GM18873 (cell line): ENCODE measurements around the gene PDE4D.
"Not testable (repeated sequence)": the region's sequence is repeated elsewhere in the genome, so short reads cannot be mapped to it uniquely, and the experiment has no call there.

Experiments
- ATAC-seq: cut with Tn5 transposase; IDR thresholded peaks from one replicate; pipeline ENCODE4 v1.9.1; 2021; ENCODE audit warnings: mild to moderate bottlenecking, moderate library complexity, moderate number of reproducible peaks; ENCODE audit not compliant: unreplicated experiment, low FRiP score

Gene PDE4D

DNA sequence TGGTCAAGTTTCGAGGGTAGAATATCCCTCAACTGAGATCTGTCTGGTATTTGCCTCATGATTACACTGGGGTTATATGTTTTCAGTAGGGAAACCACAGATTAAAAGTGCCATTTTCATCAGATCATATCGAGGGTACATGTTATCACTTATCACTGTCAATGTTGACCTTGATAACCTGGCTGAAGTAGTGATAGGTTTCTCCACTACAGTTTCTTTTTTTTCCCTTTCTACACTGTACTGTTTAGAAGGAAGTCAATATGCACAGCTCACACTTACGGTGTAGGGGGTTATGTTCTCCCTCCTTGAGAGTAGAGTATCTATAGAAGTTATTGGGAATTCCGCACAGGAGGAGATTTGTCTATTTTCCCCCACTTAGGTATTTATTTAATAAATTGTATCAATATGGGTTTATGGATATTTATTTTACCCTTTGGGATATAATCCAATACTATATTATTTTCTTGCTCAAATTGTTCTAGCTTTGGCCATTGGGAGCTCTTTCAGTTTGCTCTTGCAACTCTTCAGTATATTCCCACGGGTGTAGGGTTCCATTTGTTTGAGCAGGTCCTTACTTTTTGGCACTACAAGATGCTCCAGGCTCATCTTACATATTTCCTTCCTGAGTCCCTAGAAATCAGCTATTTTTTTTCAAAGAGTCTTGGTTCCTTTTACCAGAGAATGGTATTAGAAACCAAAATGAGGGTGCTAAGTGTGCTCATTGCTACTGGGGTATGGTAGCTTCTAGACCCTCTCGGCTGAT lies 866.2 kb downstream of the PDE4D start:
- ATAC-seq, result no peak

- ATAC-seq, result no peak
These were observed 867.8 kb downstream of the PDE4D start for GRCh38 chr5:59025734-59026133.

- ATAC-seq, result no peak
These were observed 871.5 kb downstream of the PDE4D start for GRCh38 chr5:59021837-59022514.

GRCh38 chr5:59021286-59021673 lies 872.2 kb downstream of the PDE4D start:
- no peak for ATAC-seq

DNA sequence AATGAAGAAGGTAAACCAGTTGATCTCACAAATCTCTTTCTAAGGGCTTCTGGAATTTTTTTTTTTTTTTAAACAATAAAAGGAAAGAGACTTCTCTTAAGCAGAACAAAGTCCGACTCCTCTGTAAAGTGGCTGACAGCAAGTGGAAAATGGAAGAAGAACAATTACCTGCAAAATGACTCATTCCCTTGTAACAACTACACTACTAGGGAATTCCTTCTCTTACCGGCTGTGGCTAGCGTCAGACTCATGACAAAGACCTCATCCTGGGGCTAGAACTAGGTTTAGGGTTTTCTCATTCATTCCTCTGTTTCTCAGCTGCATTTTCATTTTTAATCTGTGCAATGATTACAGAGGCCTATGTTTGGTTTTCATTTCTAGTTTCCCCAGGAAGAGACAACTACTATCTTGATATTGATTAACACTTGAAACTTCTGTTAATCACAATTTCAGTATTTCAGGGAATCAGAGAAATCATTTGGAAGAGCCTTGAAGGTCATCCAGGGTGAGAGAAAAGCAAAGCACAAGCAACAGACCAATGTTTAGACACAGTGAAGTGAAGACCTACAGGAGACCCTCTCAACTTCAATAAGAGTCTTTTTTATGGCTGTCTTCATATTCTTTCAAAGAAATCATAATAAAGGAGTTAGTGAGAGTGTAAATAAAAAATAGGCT lies 872.8 kb downstream of the PDE4D start:
- no peak for ATAC-seq

DNA sequence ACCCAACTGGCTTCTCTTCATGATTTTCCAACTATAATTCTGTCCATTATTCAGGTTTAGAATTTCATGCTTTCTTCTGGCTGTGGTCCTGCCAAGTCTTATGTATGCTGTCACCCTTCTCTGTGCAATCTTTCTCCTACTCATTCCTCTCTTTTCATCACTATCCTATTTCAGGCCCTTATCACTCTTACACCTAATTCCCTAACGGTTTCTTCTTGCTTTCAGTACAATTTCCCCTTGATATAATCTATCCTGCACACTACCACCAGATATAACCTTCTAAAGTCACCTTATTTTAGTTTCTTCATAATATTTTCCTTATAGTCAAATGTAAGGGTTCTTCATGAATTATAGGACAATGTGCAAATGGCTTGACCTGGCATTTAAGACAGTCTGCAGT lies 874.4 kb downstream of the PDE4D start:
- no peak for ATAC-seq

GRCh38 chr5:59016925-59017324 lies 876.6 kb downstream of the PDE4D start:
- ATAC-seq, result no peak

DNA sequence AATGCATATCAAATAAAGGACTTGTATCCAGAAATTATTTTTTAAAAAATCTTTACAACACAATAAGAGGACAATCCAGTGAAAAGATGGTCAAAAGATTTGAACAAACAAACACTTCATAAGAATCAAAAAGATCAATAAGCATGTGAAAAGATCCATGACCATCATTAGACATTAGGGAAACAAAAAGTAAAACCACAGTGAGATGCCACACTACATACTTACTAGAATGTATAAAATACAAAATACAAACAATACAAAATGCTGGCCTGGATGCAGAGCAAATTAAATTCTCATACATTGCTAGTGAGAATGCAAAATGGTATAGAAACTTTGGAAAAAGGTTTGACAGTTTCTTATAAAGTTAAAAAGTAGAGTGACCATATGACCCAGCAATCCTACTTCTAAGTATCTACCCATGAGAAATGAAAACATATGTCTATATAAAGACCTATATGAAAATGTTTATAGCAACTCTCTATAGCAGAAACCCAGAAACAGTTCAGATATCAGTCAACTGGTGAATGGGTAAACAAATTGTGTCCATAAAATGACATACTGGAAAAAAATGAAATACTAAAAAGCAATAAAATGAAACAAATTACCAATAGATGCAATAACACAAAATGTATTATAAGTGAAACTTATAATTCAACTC lies 884.6 kb downstream of the PDE4D start:
- no peak for ATAC-seq

- no peak for ATAC-seq
These were observed 886.0 kb downstream of the PDE4D start for GRCh38 chr5:59007460-59008063.

DNA sequence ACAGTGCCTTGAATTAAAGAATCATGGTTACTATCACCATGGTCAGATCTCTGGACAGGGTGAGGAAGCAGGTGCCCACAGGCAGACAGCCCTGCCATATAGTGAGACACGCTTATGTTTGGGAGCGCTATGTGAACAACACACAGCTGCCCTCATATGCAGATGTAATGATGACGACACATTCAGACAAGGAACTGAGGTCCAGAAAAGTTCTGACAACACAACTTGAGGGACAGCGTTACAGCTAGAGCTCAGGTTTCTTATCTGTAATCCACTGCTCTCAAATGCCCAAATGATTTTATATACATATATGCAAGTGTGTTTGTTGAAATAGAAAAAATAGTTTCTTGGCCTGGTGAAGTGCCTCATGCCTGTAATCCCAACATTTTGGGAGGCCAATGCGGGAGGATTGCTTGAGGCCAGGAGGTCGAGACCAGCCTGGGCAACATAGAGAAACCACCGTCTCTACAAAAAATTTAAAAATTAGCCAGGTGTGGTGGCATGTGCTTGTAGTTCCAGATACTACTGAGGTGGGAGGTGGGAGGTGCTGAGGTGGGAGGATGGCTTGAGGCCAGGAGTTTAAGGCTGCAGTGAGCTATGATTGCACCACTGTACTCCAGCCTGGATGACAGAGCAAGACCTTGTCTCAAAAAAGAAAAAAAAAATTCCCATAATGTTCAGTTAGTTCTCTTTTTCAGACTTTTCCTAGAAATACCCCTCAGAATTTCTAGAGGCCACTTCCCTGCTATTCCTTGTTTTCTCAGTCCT lies 887.4 kb downstream of the PDE4D start:
- no peak for ATAC-seq

- no peak for ATAC-seq
These were observed 889.9 kb downstream of the PDE4D start for GRCh38 chr5:59003641-59004040.

GRCh38 chr5:59003124-59003523 lies 890.4 kb downstream of the PDE4D start:
- ATAC-seq, result no peak

GRCh38 chr5:59002162-59002825 lies 891.2 kb downstream of the PDE4D start:
- ATAC-seq, result no peak

DNA sequence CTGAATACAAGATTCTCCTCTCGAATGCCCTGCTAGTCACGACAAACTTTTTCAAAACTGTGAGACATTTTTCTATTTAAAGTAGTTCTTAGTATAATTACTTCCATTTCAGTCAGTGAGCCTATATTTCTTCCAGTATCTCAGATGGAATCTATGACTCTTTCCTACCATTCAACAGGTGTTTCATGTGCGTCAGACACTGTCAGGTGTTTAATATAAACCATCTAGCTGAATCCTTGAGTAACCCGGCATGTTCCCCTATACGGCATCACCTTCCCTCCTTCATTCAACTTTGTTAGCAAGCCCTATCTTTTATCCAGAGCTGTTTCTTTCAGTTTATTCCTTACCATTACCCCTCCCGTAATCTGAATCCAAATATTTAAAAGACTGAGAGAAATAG lies 891.8 kb downstream of the PDE4D start:
- ATAC-seq, result no peak

- ATAC-seq, result no peak
These were observed 892.4 kb downstream of the PDE4D start for GRCh38 chr5:59001154-59001553.

DNA sequence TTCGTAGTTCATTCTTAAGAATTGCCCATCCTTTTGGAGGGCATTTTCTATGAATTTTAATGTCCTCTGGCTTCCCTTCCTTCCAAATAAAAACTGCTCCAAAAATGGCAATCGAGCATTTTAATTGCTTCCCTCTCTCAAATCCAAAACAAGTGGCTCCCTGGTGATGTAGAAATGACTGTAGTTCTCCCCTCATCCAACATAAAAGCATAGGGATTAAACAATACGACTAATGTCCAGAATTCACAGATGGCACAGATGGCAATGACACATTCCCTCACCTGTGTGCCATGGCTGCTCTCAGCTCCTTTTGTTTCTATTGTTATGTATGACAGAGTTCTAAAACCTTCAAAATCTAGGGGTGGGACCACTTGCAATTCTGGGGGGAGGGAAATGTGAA lies 893.3 kb downstream of the PDE4D start:
- ATAC-seq, result no peak

- no peak for ATAC-seq
These were observed 893.7 kb downstream of the PDE4D start for GRCh38 chr5:58999804-59000203.

GRCh38 chr5:58998544-58998943 lies 895.0 kb downstream of the PDE4D start:
- ATAC-seq, result no peak

DNA sequence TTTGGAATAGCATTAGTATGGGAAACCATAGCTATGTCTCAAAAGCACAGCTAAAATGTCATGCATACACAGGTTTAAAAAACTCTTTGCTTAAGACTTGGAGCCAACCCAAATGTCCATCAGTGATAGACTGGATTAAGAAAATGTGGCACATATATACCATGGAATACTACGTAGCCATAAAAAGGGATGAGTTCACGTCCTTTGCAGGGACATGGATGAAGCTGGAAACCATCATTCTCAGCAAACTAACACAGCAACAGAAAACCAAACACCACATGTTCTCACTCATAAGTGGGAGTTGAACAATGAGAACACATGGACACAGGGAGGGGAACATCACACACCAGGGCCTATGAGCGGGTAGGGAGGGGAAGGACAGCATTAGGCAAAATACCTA lies 897.7 kb downstream of the PDE4D start:
- ATAC-seq, result not testable (repeated sequence)
